Endothelial cell (in vitro differentiated cells): ENCODE measurements around the gene KLHL13. TPM values are rescaled to one million over a fixed set of nuclear protein-coding genes. Genes with fewer than 3 reads are reported as not detected.
"Not testable (repeated sequence)": the region's sequence is repeated elsewhere in the genome, so short reads cannot be mapped to it uniquely, and the experiment has no call there.

ENCODE experiments used
- DNase-seq: peaks from one replicate; pipeline ENCODE4 v3.0.0; 2021; ENCODE audit warnings: low spot score
- H3K27ac Mint-ChIP-seq: one replicate; pipeline ENCODE4 v1.8.0; 2021; ENCODE audit warnings: mixed read lengths, inconsistent platforms; ENCODE audit not compliant: unreplicated experiment
- H3K27me3 Mint-ChIP-seq: one replicate; pipeline ENCODE4 v1.8.0; 2021; ENCODE audit warnings: mild to moderate bottlenecking, moderate library complexity, mixed read lengths, inconsistent platforms; ENCODE audit not compliant: unreplicated experiment
- H3K36me3 Mint-ChIP-seq: one replicate; pipeline ENCODE4 v1.8.0; 2021; ENCODE audit warnings: mild to moderate bottlenecking, low read depth, mixed read lengths, inconsistent platforms; ENCODE audit not compliant: unreplicated experiment
- H3K4me1 Mint-ChIP-seq: one replicate; pipeline ENCODE4 v1.8.0; 2021; ENCODE audit warnings: mild to moderate bottlenecking, mixed read lengths, inconsistent platforms; ENCODE audit not compliant: unreplicated experiment
- H3K4me3 Mint-ChIP-seq: one replicate; pipeline ENCODE4 v1.8.0; 2021; ENCODE audit warnings: mild to moderate bottlenecking, mixed read lengths, inconsistent platforms; ENCODE audit not compliant: unreplicated experiment
- H3K9me3 Mint-ChIP-seq: one replicate; pipeline ENCODE4 v1.8.0; 2021; ENCODE audit warnings: mixed read lengths, inconsistent platforms; ENCODE audit not compliant: unreplicated experiment
- CTCF ChIP-seq: fragments of 200-600 bp; sonication (generic); IDR thresholded peaks from one replicate; pipeline ENCODE4 v1.5.0; 2021; ENCODE audit warnings: antibody characterized with exemption; ENCODE audit not compliant: unreplicated experiment
- total RNA-seq: library from RNA; stranded (reverse); fragmentation: NEBNext Ultra II Directional; extraction: Animal tissue kit (Norgen Biotek cat#: 25700); gene quantifications from one replicate; pipeline ENCODE4 v1.2.1, GENCODE V29; 2021; ENCODE audit not compliant: unreplicated experiment

KLHL13 gene
- total RNA-seq, 1 donor from 2014 or later = 1.7 TPM

GRCh38 chrX:117959045-117959444 is 157.6 kb downstream of the KLHL13 start:
- no peak for DNase-seq
- H3K27ac Mint-ChIP-seq = no peak overlapping the region
- no peaks in the 10 kb centered on the region for H3K36me3 Mint-ChIP-seq
- H3K4me3 Mint-ChIP-seq = no peak overlapping the region
- no peaks in the 10 kb centered on the region for H3K4me1 Mint-ChIP-seq
- H3K9me3 Mint-ChIP-seq = no peaks in the 10 kb centered on the region
- no peaks in the 10 kb centered on the region for H3K27me3 Mint-ChIP-seq
- no peak for TF ChIP-seq CTCF

DNA sequence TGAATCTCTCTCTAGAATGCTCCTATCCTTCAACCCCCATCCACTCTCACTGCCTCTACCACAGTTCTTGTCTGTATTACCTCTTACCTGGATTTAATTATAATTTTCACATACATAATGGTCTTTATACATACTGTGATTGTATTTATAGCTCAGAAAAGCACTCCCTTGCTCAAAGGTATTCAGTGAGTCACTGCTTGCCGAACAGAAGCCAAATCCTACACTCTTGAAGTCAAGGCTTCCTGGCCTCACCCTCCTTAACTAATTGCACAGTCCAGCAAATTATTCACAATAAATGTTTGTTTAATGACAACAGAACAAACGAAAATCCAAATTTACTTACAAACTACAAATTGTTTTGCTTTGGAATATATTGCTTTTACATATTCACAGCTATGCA is 159.5 kb downstream of the KLHL13 start:
- H3K4me1 Mint-ChIP-seq = no peaks in the 10 kb centered on the region
- no peaks in the 10 kb centered on the region for H3K9me3 Mint-ChIP-seq
- H3K36me3 Mint-ChIP-seq = no peaks in the 10 kb centered on the region
- no peak for DNase-seq
- H3K27ac Mint-ChIP-seq = no peak overlapping the region
- TF ChIP-seq CTCF = no peak
- H3K4me3 Mint-ChIP-seq = no peak overlapping the region
- no peaks in the 10 kb centered on the region for H3K27me3 Mint-ChIP-seq

- not testable (repeated sequence) for H3K27me3 Mint-ChIP-seq, H3K4me1 Mint-ChIP-seq, H3K9me3 Mint-ChIP-seq, H3K27ac Mint-ChIP-seq, H3K36me3 Mint-ChIP-seq, H3K4me3 Mint-ChIP-seq, DNase-seq
These were observed 177.3 kb downstream of the KLHL13 start for GRCh38 chrX:117939296-117939695.

DNA sequence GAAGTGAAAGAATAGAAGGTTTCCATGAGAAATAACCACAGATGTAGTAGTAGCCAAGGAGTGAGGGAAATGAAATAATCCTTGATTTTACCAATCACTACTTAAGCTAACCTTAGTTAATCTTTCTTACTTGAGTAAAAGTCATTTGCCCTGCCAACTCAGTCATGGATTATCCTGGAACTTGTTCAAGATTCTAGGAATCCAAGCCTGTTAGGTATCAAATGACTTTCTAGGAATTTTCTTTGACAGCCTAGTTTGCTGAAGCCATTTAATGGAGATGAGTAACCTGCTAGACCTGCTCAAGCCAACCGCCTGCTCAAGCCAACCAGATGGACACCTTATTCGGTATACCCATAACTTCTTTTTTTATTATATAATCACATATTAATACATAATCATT is 180.5 kb downstream of the KLHL13 start:
- H3K27ac Mint-ChIP-seq = no peak overlapping the region
- no peak for DNase-seq
- H3K4me1 Mint-ChIP-seq = no peaks in the 10 kb centered on the region
- no peak for TF ChIP-seq CTCF
- no peaks in the 10 kb centered on the region for H3K36me3 Mint-ChIP-seq
- no peak overlapping the region for H3K4me3 Mint-ChIP-seq
- H3K27me3 Mint-ChIP-seq = no peaks in the 10 kb centered on the region
- H3K9me3 Mint-ChIP-seq = no peaks in the 10 kb centered on the region

- not testable (repeated sequence) for DNase-seq, H3K4me1 Mint-ChIP-seq, H3K4me3 Mint-ChIP-seq, H3K27me3 Mint-ChIP-seq, H3K36me3 Mint-ChIP-seq, H3K9me3 Mint-ChIP-seq, H3K27ac Mint-ChIP-seq
These were observed 186.5 kb downstream of the KLHL13 start for GRCh38 chrX:117930116-117930515.

DNA sequence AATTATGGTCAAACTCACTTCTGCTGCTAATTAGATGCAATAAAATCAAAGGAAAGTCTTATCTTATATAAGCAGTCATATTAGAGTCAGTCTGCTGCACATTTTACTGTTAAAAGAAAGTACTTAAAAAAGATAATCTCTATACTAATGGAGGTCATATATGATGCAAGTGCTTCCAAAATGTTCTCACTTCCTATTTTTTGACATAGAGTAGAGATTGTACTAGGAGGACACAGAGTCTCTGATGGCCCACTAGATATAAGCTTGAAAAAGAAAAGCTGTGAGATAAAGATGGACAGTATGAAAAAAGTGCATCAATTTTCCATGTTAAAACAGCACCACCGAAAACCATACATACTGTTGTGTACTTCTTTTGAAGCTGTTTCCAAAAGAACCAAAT is 196.9 kb downstream of the KLHL13 start:
- Mint-ChIP-seq H3K4me1 (no peaks in the 10 kb centered on the region), H3K27ac (no peak overlapping the region), H3K27me3 (no peaks in the 10 kb centered on the region), H3K4me3 (no peak overlapping the region), H3K36me3 (no peaks in the 10 kb centered on the region), H3K9me3 (no peaks in the 10 kb centered on the region)
- no peak for TF ChIP-seq CTCF
- DNase-seq = no peak
